ENCODE measurements around the gene RETREG1. TPM values are rescaled to one million over a fixed set of nuclear protein-coding genes. Genes with fewer than 3 reads are reported as not detected.
A peak's percentile ranks its signal among the peaks of the same experiment; 100 is the strongest.

The RETREG1 gene
- total and polyA plus RNA-seq, 12 donors: 14.6 to 337 (median 216) TPM

- 68 to 91% methylated on average over 3 of the region's 3 CpGs for WGBS, 2 donors
- intact Hi-C loops (cut with DNase I): no loop called here
These were observed 30.2 kb downstream of the RETREG1 start for GRCh38 chr5:16586556-16586955.

GRCh38 chr5:16585041-16585667 lies 31.6 kb downstream of the RETREG1 start:
- intact Hi-C loops (cut with DNase I): no loop called here
- H3K9me3 ChIP-seq: peaks cover 0 to 4% (median 0%) of the 10 kb centered on the region in 11 donors
- TF ChIP-seq, protein P1, sequence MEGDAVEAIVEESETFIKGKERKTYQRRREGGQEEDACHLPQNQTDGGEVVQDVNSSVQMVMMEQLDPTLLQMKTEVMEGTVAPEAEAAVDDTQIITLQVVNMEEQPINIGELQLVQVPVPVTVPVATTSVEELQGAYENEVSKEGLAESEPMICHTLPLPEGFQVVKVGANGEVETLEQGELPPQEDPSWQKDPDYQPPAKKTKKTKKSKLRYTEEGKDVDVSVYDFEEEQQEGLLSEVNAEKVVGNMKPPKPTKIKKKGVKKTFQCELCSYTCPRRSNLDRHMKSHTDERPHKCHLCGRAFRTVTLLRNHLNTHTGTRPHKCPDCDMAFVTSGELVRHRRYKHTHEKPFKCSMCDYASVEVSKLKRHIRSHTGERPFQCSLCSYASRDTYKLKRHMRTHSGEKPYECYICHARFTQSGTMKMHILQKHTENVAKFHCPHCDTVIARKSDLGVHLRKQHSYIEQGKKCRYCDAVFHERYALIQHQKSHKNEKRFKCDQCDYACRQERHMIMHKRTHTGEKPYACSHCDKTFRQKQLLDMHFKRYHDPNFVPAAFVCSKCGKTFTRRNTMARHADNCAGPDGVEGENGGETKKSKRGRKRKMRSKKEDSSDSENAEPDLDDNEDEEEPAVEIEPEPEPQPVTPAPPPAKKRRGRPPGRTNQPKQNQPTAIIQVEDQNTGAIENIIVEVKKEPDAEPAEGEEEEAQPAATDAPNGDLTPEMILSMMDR (IDR thresholded peaks at IDR 0.05): peak in 6 of 9 donors; percentile 12 to 42 (median 20)
- peak overlapping the region in 1 of 10 donors; percentile 41 for H3K27ac ChIP-seq
- no peaks in the 10 kb centered on the region for H3K27me3 ChIP-seq
- peaks cover 0 to 21% (median 11%) of the 10 kb centered on the region in 9 donors for H3K4me1 ChIP-seq
- no peaks in the 10 kb centered on the region for H3K36me3 ChIP-seq
- no peak overlapping the region for H3K4me3 ChIP-seq
- ATAC-seq (no peak), DNase-seq (no peak)
- 65 to 70% methylated on average over 4 of the region's 4 CpGs for WGBS, 2 donors

More at GRCh38 chr5:16586556-16586955, 30.2 kb downstream of the RETREG1 start:
- TF ChIP-seq, protein P1 (IDR thresholded peaks at IDR 0.05): no peak
- H3K4me3 ChIP-seq: no peak overlapping the region
- no peak for ATAC-seq
- H3K36me3 ChIP-seq: no peaks in the 10 kb centered on the region
- peaks cover 0 to 13% (median 7%) of the 10 kb centered on the region in 9 donors for H3K4me1 ChIP-seq
- no peak for DNase-seq
- H3K27me3 ChIP-seq: no peaks in the 10 kb centered on the region
- peaks cover 0 to 4% (median 0%) of the 10 kb centered on the region in 11 donors for H3K9me3 ChIP-seq
- no peak overlapping the region for H3K27ac ChIP-seq

- Histone ChIP-seq H3K9me3 (peaks cover 0 to 4% (median 0%) of the 10 kb centered on the region in 11 donors), H3K36me3 (no peaks in the 10 kb centered on the region), H3K27me3 (no peaks in the 10 kb centered on the region), H3K4me3 (no peak overlapping the region), H3K27ac (no peak overlapping the region), H3K4me1 (peaks cover 0 to 32% (median 13%) of the 10 kb centered on the region in 9 donors)
- TF ChIP-seq, protein P1 (IDR thresholded peaks at IDR 0.05): no peak
- DNase-seq: no peak
- WGBS, 2 donors: 79 to 94% methylated on average over 4 of the region's 4 CpGs
- ATAC-seq: no peak
- intact Hi-C loops (cut with DNase I): no loop called here
These were observed 34.7 kb downstream of the RETREG1 start for GRCh38 chr5:16582081-16582480.

- TF ChIP-seq, protein P1 (IDR thresholded peaks at IDR 0.05): no peak
- intact Hi-C loops (cut with DNase I): no loop called here
- WGBS, 2 donors: 49 to 60% methylated on average over 6 of the region's 6 CpGs
- DNase-seq (peak in 1 of 2 donors; percentile 21), ATAC-seq (peak; percentile 27 to 89 (median 46))
- Histone ChIP-seq H3K9me3 (no peaks in the 10 kb centered on the region), H3K36me3 (no peaks in the 10 kb centered on the region), H3K27me3 (no peaks in the 10 kb centered on the region), H3K4me1 (peaks cover 0 to 30% (median 13%) of the 10 kb centered on the region in 9 donors), H3K4me3 (no peak overlapping the region), H3K27ac (peak overlapping the region in 2 of 10 donors; percentile 13 to 53)
These were observed 36.4 kb downstream of the RETREG1 start for GRCh38 chr5:16580382-16580781.

Measured in heart right ventricle (tissue), 16 donors.